Mammary epithelial cell (primary cell): ENCODE measurements around the gene FAM200B.

ENCODE experiments used
- EZH2 ChIP-seq: IDR thresholded peaks from 2 replicates; pipeline ENCODE4 v1.6.1; 2012; ENCODE audit warnings: low read length, inconsistent platforms, borderline replicate concordance
- TF ChIP-seq, protein P1 (sequence below), 2 donors: IDR thresholded peaks in 1 of 2; conservative IDR thresholded peaks in 1 of 2; 2 replicates each; pipeline ENCODE4 v1.5.1; 2011 to 2012; ENCODE audit warnings: inconsistent platforms in 2 of 2, low read length in 2 of 2, mild to moderate bottlenecking in 2 of 2, control low read depth in 1 of 2, low read depth in 1 of 2; ENCODE audit not compliant: insufficient read depth in 1 of 2; ENCODE audit errors: extremely low read depth in 1 of 2

DNA sequence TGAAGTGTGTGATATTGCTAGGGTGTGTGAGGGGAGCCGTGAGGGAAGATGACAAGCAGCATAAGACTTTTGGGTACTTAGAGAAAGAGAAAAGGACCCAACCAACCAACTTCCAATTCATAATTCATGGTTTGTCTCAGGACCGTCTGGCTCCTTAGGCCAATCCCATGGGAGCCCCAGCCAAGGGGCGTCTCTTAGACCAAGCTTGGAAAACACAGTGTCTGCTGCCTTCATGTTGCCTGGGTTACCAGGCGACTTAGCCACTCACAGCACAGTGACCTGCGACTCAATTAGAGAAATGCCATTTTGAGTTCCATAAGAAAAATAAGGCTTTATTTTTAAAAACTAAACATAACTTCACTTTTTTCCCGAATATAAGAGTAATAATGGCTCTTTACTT, 53.9 kb downstream of the FAM200B start:
- TF ChIP-seq EZH2 = no peak
- TF ChIP-seq, protein P1, sequence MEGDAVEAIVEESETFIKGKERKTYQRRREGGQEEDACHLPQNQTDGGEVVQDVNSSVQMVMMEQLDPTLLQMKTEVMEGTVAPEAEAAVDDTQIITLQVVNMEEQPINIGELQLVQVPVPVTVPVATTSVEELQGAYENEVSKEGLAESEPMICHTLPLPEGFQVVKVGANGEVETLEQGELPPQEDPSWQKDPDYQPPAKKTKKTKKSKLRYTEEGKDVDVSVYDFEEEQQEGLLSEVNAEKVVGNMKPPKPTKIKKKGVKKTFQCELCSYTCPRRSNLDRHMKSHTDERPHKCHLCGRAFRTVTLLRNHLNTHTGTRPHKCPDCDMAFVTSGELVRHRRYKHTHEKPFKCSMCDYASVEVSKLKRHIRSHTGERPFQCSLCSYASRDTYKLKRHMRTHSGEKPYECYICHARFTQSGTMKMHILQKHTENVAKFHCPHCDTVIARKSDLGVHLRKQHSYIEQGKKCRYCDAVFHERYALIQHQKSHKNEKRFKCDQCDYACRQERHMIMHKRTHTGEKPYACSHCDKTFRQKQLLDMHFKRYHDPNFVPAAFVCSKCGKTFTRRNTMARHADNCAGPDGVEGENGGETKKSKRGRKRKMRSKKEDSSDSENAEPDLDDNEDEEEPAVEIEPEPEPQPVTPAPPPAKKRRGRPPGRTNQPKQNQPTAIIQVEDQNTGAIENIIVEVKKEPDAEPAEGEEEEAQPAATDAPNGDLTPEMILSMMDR (conservative IDR thresholded peaks at IDR 0.05 in 1 of 2, IDR thresholded peaks at IDR 0.05 in 1 of 2; ENCODE audit: extremely low read depth in 1 of 2, insufficient read depth in 1 of 2, low read depth in 1 of 2, low read length in 2 of 2) = no peak
